ENCODE measurements around the gene FOXK1.

GRCh38 chr7:4731803-4732202 lies 49.7 kb downstream of the FOXK1 start:
- TF ChIP-seq POLR2A (IDR thresholded peaks at IDR 0.05) (no peak), CTCF (IDR thresholded peaks at IDR 0.05) (no peak), EP300 (IDR thresholded peaks at IDR 0.05) (no peak)
